IMR-90 (cell line): ENCODE measurements around the gene FAM98B. TPM values are rescaled to one million over a fixed set of nuclear protein-coding genes. Genes with fewer than 3 reads are reported as not detected.

ENCODE experiments used
- ATAC-seq: fragments of 200-7000 bp; cut with Tn5 transposase; 2 replicates; pipeline ENCODE4 v1.9.1; 2020; ENCODE audit warnings: low read depth, mild to moderate bottlenecking, moderate library complexity
- BruUV-seq: library from RNA; stranded (reverse); fragments of 400-500 nt; replicated peaks from 2 replicates; lab custom pipeline; 2021; lab: Mats Ljungman, UMichigan
- CTCF ChIA-PET: fragments of 300-600 bp; formaldehyde crosslinking; extraction: SDS; loops from one replicate; lab custom pipeline; 2021; ENCODE audit warnings: antibody characterized with exemption; lab: Yijun Ruan, JAX
- POLR2A ChIA-PET: fragments of 300-600 bp; sonication (Branson Sonifier 250); formaldehyde crosslinking; loops from one replicate; lab custom pipeline; 2022; ENCODE audit warnings: antibody characterized with exemption; ENCODE audit not compliant: unreplicated experiment; lab: Charles Lee
- DNase-seq: peaks from one replicate; pipeline ENCODE4 v3.0.0; 2013
- H2AFZ ChIP-seq: replicated peaks from 2 replicates; pipeline ENCODE3; 2013; ENCODE audit warnings: low read length, mild to moderate bottlenecking; ENCODE audit not compliant: poor library complexity
- H2AK5ac ChIP-seq: 2 replicates; pipeline ENCODE4 v1.6.1; 2013; ENCODE audit warnings: low read depth, low read length, inconsistent platforms
- H2AK9ac ChIP-seq: replicated peaks from 2 replicates; pipeline ENCODE3; 2013; ENCODE audit warnings: mild to moderate bottlenecking, low read depth, low read length, moderate library complexity; ENCODE audit not compliant: poor library complexity
- H2BK120ac ChIP-seq: 2 replicates; pipeline ENCODE4 v1.6.1; 2013; ENCODE audit warnings: low read depth, low read length, inconsistent platforms
- H2BK15ac ChIP-seq: 3 replicates; pipeline ENCODE4 v1.6.1; 2013; ENCODE audit warnings: low read depth, low read length, inconsistent platforms
- H2BK20ac ChIP-seq: 2 replicates; pipeline ENCODE4 v1.6.1; 2013; ENCODE audit warnings: low read depth, mild to moderate bottlenecking, inconsistent platforms, low read length, moderate library complexity
- H2BK5ac ChIP-seq: 2 replicates; pipeline ENCODE4 v1.6.1; 2013; ENCODE audit warnings: mild to moderate bottlenecking, low read depth, low read length, inconsistent platforms; ENCODE audit not compliant: poor library complexity, severe bottlenecking
- H3K14ac ChIP-seq: replicated peaks from 2 replicates; pipeline ENCODE4 v1.6.1; 2013; ENCODE audit warnings: low read depth, low read length, inconsistent platforms
- H3K18ac ChIP-seq: 2 replicates; pipeline ENCODE4 v1.6.1; 2013; ENCODE audit warnings: low read depth, low read length, control low read depth
- H3K23ac ChIP-seq: 2 replicates; pipeline ENCODE4 v1.6.1; 2013; ENCODE audit warnings: low read depth, low read length, inconsistent platforms
- H3K27ac ChIP-seq: 2 replicates; pipeline ENCODE4 v1.5.1; 2013; ENCODE audit warnings: mild to moderate bottlenecking, control low read depth, low read length; ENCODE audit not compliant: insufficient read depth
- H3K27me3 ChIP-seq: 2 replicates; pipeline ENCODE4 v1.6.1; 2013; ENCODE audit warnings: low read length; ENCODE audit not compliant: control insufficient read depth, insufficient read depth
- H3K36me3 ChIP-seq: 2 replicates; pipeline ENCODE4 v1.6.1; 2013; ENCODE audit warnings: low read length, mixed read lengths; ENCODE audit not compliant: control insufficient read depth, insufficient read depth
- H3K4ac ChIP-seq: 2 replicates; pipeline ENCODE4 v1.6.1; 2013; ENCODE audit warnings: low read depth, low read length, inconsistent platforms
- H3K4me1 ChIP-seq: 2 replicates; pipeline ENCODE4 v1.6.1; 2013; ENCODE audit warnings: low read length, mixed read lengths; ENCODE audit not compliant: control insufficient read depth, insufficient read depth
- H3K4me2 ChIP-seq: 2 replicates; pipeline ENCODE4 v1.6.1; 2013; ENCODE audit warnings: low read depth, mild to moderate bottlenecking, control low read depth, low read length, moderate library complexity
- H3K4me3 ChIP-seq: 2 replicates; pipeline ENCODE4 v1.5.1; 2013; ENCODE audit warnings: low read depth, mild to moderate bottlenecking, control low read depth, low read length, moderate library complexity; ENCODE audit not compliant: insufficient read depth
- H3K56ac ChIP-seq: 2 replicates; pipeline ENCODE4 v1.6.1; 2013; ENCODE audit warnings: low read length, inconsistent platforms; ENCODE audit not compliant: insufficient read depth; ENCODE audit errors: extremely low read depth
- H3K79me1 ChIP-seq, 2 experiments: 2 replicates each; pipeline ENCODE4 v1.6.1; 2013; ENCODE audit warnings: low read length in 2 of 2, inconsistent platforms in 1 of 2, low read depth in 1 of 2
- H3K9ac ChIP-seq: 2 replicates; pipeline ENCODE4 v1.6.1; 2013; ENCODE audit warnings: low read depth, low read length, control low read depth
- H3K9me1 ChIP-seq: 2 replicates; pipeline ENCODE4 v1.6.1; 2013; ENCODE audit warnings: low read length, inconsistent platforms; ENCODE audit not compliant: insufficient read depth
- H3K9me3 ChIP-seq: 2 replicates; pipeline ENCODE4 v1.6.1; 2013; ENCODE audit warnings: low read length; ENCODE audit not compliant: control insufficient read depth, insufficient read depth
- H4K20me1 ChIP-seq: 2 replicates; pipeline ENCODE4 v1.6.1; 2013; ENCODE audit warnings: low read length, inconsistent platforms; ENCODE audit not compliant: insufficient read depth
- H4K5ac ChIP-seq: 2 replicates; pipeline ENCODE4 v1.6.1; 2013; ENCODE audit warnings: mild to moderate bottlenecking, low read depth, low read length, control low read depth
- H4K8ac ChIP-seq, 2 experiments: 2 replicates each; pipeline ENCODE4 v1.6.1; 2013; ENCODE audit warnings: low read depth in 2 of 2, low read length in 2 of 2, control low read depth in 1 of 2, inconsistent platforms in 1 of 2
- H4K91ac ChIP-seq: 2 replicates; pipeline ENCODE4 v1.6.1; 2013; ENCODE audit warnings: low read depth, low read length, inconsistent platforms; ENCODE audit not compliant: insufficient read depth
- MXI1 ChIP-seq: IDR thresholded peaks from 2 replicates; pipeline ENCODE4 v1.6.1; 2012; ENCODE audit warnings: low read depth, mild to moderate bottlenecking, low read length, moderate library complexity, borderline replicate concordance
- WGBS, 2 experiments: methylation state at CpG; one replicate each; pipeline versions ENCODE4 v1.1.5 to v1.1.7; 2013; ENCODE audit warnings: missing lambda C conversion rate in 2 of 2; ENCODE audit not compliant: insufficient read length in 1 of 2; ENCODE audit errors: extremely low coverage in 2 of 2; 5-methylcytosine and 5-hydroxymethylcytosine counted together
- dilution Hi-C: fragments of 300-500 bp; cut with HindIII; formaldehyde crosslinking; loops from one replicate; pipeline ENCODE4 v1.14.3; 2018; ENCODE audit warnings: low sequenced_read_pairs; ENCODE audit not compliant: unreplicated experiment
- in situ Hi-C: fragments of 300-500 bp; cut with MboI; formaldehyde crosslinking; loops from 3 replicates; pipeline ENCODE4 v1.14.3; 2019; ENCODE audit warnings: low sequenced_read_pairs, inconsistent platforms, mixed read lengths
- intact Hi-C: fragments of 100-400 bp; cut with micrococcal nuclease; formaldehyde crosslinking; loops from 2 replicates; pipeline ENCODE4 v1.10.0; 2022
- polyA plus RNA-seq, 3 experiments: library from polyadenylated mRNA; depleted of rRNA; stranded (reverse); fragments of >200 nt; gene quantifications; 2 replicates each; pipeline ENCODE4 v1.2.3, GENCODE V29; 2012; ENCODE audit warnings: low replicate concordance in 1 of 3
- total RNA-seq: library from RNA; depleted of rRNA; stranded (reverse); fragments of >200 nt; gene quantifications from 2 replicates; pipeline ENCODE4 v1.2.3, GENCODE V29; 2012

FAM98B gene
- total and polyA plus RNA-seq, 2 of the 4 experiments (the other 2 are of a cell fraction): 2.7 to 12.2 TPM

DNA sequence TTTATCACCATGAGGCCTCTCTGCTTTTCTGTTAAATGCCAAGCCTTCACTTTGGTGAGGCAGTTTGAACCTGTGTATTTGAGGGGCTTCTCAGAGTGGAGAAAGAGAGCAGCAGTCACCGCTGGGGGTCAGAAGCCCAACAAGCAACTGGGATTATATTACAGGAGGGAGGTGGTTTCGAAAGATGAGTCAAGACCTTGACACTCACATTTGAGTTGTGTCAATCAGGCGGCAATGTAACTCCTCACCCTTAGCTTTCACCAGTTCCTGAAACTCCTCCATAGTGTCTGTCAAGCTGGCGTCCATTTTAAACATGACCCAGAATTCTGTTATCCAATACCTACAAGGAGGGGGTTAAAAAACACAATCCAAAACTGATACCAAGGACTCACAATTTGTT is 64.2 kb downstream of the FAM98B start:
- Histone ChIP-seq H2BK5ac (peak overlapping the region; percentile 53), H2BK15ac (no peak overlapping the region), H2BK20ac (peak overlapping the region; percentile 63), H4K8ac (no peak overlapping the region), H3K56ac (no peak overlapping the region), H3K36me3 (no peaks in the 10 kb centered on the region), H3K14ac (0 out of 2 replicates have a peak overlapping the region, but pooled peaks have one; percentile 14), H3K23ac (peak overlapping the region; percentile 39; the same call in 1 of the 2 replicates), H3K18ac (peak overlapping the region; percentile 57; the same call in 1 of the 2 replicates), H3K9me1 (no peaks in the 10 kb centered on the region), H3K27ac (no peak overlapping the region), H2AFZ (no peak overlapping the region), H3K4me3 (no peak overlapping the region), H3K27me3 (no peaks in the 10 kb centered on the region), H4K91ac (peak overlapping the region; percentile 66), H2BK120ac (peak overlapping the region; percentile 41; the same call in 1 of the 2 replicates), H3K79me1 (no peaks in the 10 kb centered on the region), H3K4me1 (peaks cover 12% of the 10 kb centered on the region), H3K9me3 (no peaks in the 10 kb centered on the region), H4K5ac (peak overlapping the region; percentile 79; the same call in 1 of the 2 replicates), H3K4me2 (no peak overlapping the region), H3K9ac (no peak overlapping the region), H2AK5ac (peak overlapping the region; percentile 8; the same call in 1 of the 2 replicates), H3K4ac (no peak overlapping the region; the same call in 1 of the 2 replicates), H2AK9ac (no peak overlapping the region), H4K20me1 (no peaks in the 10 kb centered on the region)
- ChIA-PET POLR2A (no interaction called here), CTCF (no interaction called here)
- no peak for TF ChIP-seq MXI1
- dilution Hi-C loops: no loop called here
- intact Hi-C loops: no loop called here
- BruUV-seq: no TSS peak
- in situ Hi-C loops: no loop called here
- no peak for DNase-seq
- no CpG with 5 or more reads among the region's 4 CpGs for WGBS, 2 experiments
- no peak for ATAC-seq
